ENCODE measurements around the gene URB1. TPM values are rescaled to one million over a fixed set of nuclear protein-coding genes. Genes with fewer than 3 reads are reported as not detected.

The URB1 gene
- total and polyA plus RNA-seq, 12 donors, result 4.0 to 17.7 (median 12.6) TPM

DNA sequence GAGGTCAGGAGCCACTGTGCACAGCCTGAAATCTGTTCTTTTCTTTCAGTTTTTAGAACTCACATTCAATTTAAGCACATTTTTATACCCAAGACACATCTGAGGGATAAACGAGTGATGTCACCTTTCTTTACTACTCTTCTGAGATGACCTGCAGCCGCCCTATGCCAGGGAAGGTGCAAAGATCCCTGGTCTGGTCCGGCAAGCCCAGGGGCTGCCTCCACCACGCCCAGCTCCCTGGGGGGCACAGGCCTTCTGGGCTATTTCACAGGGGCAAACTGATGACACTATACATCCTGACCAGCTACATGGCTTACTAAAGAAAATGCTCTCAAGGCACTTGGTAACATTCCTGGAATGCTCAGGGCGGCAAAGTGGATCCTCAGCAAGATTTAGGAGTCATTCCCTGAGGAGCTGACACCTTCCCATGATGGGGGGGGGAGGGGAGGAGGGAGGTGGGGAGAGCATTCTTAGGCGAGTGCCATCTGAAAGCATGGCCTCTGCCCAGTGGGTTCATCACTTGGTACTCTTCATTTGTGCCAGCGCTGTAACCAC lies 82.8 kb downstream of the URB1 start:
- Histone ChIP-seq H3K27ac (no peak overlapping the region), H3K36me3 (peaks cover 0 to 58% (median 14%) of the 10 kb centered on the region in 9 donors), H3K9me3 (no peaks in the 10 kb centered on the region), H3K27me3 (no peaks in the 10 kb centered on the region), H3K4me3 (no peak overlapping the region), H3K4me1 (peaks cover 0 to 19% (median 7%) of the 10 kb centered on the region in 9 donors)
- intact Hi-C loops (cut with DNase I), result loop anchor here in 2 of 10 donors (5.0 kb wide), 2 partner anchors 52 to 152 kb away; no protein-coding TSS in a partner anchor
- ATAC-seq (no peak), DNase-seq (no peak)
- TF ChIP-seq, protein P1, sequence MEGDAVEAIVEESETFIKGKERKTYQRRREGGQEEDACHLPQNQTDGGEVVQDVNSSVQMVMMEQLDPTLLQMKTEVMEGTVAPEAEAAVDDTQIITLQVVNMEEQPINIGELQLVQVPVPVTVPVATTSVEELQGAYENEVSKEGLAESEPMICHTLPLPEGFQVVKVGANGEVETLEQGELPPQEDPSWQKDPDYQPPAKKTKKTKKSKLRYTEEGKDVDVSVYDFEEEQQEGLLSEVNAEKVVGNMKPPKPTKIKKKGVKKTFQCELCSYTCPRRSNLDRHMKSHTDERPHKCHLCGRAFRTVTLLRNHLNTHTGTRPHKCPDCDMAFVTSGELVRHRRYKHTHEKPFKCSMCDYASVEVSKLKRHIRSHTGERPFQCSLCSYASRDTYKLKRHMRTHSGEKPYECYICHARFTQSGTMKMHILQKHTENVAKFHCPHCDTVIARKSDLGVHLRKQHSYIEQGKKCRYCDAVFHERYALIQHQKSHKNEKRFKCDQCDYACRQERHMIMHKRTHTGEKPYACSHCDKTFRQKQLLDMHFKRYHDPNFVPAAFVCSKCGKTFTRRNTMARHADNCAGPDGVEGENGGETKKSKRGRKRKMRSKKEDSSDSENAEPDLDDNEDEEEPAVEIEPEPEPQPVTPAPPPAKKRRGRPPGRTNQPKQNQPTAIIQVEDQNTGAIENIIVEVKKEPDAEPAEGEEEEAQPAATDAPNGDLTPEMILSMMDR (IDR thresholded peaks at IDR 0.05), result no peak
- WGBS, 2 donors, result 89 to 94% methylated on average over 7 of the region's 7 CpGs

DNA sequence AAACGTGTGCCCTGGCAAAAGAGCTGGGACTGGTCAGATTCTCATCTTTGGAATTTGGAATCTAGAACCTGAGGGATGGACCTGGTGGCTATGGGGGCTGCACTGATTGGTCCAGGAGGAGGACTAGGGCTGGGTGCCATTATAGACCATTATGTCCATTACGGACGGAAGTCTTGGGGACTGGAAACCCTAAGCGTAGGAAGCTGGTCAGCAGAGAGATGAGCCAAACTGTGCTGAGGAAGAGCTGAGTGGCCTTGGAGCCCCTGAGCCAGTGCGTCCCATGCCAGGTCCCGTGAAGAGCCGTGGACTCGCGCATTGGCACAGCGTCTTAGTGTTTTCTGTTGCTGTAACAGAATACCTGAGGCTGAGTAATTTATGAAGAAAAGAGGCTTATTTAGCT lies 84.1 kb downstream of the URB1 start:
- Histone ChIP-seq H3K4me3 (no peak overlapping the region), H3K4me1 (peaks cover 0 to 19% (median 7%) of the 10 kb centered on the region in 9 donors), H3K9me3 (no peaks in the 10 kb centered on the region), H3K27ac (no peak overlapping the region), H3K27me3 (no peaks in the 10 kb centered on the region), H3K36me3 (peaks cover 0 to 45% (median 6%) of the 10 kb centered on the region in 9 donors)
- ATAC-seq (no peak), DNase-seq (no peak)
- WGBS, 2 donors, result 95 to 97% methylated on average over 10 of the region's 10 CpGs
- TF ChIP-seq, protein P1 (IDR thresholded peaks at IDR 0.05), result no peak
- intact Hi-C loops (cut with DNase I), result loop anchor here in 1 of 10 donors (5.0 kb wide), 1 partner anchor 154 kb away; no protein-coding TSS in a partner anchor

DNA sequence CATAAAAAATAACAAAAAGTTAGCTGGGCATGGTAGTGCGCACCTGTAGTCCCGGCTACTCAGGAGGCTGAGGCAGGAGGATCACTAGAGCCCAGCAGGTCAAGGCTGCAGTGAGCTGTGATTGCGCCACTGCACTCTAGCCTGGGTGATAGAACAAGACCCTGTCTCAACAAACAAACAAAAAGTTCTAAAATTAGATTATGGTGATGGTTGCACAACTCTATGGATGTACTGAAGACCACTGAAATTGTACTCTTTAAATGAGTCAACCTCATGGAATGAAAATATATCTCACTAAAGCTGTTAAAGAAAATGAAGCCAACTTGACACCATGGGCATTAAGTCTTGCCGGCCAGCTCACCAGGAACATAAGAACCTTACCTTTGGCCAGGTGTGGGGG lies 85.1 kb downstream of the URB1 start:
- ATAC-seq (no peak), DNase-seq (no peak)
- H3K36me3 ChIP-seq, result peaks cover 0 to 35% (median 0%) of the 10 kb centered on the region in 9 donors
- H3K4me3 ChIP-seq, result no peak overlapping the region
- TF ChIP-seq, protein P1 (IDR thresholded peaks at IDR 0.05), result no peak
- peaks cover 0 to 14% (median 2%) of the 10 kb centered on the region in 9 donors for H3K4me1 ChIP-seq
- H3K27me3 ChIP-seq, result no peaks in the 10 kb centered on the region
- intact Hi-C loops (cut with DNase I), result loop anchor here in 1 of 10 donors (5.0 kb wide), 1 partner anchor 155 kb away; no protein-coding TSS in a partner anchor
- H3K27ac ChIP-seq, result no peak overlapping the region
- 99% methylated on average over 4 of the region's 4 CpGs for WGBS, 2 donors
- H3K9me3 ChIP-seq, result no peaks in the 10 kb centered on the region

DNA sequence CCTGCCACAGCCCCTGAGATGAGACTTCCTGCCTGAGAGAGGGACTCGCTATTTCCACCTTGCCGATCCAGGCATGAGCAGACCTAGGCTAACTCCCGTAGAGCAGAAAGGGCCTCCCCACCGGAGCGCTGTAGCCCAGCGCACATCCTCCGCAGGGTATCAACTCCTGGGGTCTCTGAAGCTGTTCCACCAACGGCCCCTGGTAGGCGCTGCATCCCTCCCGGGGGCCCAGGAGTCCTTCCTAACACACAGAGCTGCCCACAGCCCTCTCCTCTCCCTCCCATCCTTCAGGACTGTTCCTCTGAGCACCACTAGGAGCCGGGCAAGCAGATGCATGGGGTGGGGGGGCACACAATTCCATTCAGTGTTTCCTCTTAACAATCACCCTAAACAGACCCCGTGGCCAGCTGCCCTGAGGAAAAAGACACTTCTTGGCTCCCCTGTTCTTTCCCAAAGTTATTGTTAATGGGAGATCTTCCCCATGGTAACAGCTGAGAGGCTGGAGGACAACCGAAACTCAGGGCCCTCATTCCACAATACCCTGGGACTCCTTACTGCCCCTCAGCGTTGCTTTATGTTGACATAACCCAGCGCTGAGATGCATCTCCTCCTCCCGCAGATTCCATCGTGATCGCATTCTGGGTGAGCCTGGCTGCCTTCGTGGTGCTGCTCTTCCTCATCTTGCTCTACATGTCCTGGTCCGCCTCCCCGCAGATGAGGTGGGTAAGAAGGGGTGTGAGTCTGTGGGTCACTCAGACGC lies 86.6 kb downstream of the URB1 start:
- Histone ChIP-seq H3K36me3 (peaks cover 0 to 25% (median 0%) of the 10 kb centered on the region in 9 donors), H3K4me1 (peaks cover 0 to 7% (median 0%) of the 10 kb centered on the region in 9 donors), H3K27ac (peak overlapping the region in 1 of 10 donors; percentile 4), H3K4me3 (peak overlapping the region in 1 of 10 donors; percentile 11), H3K9me3 (no peaks in the 10 kb centered on the region), H3K27me3 (no peaks in the 10 kb centered on the region)
- ATAC-seq (peak in 7 of 8 donors; percentile 40 to 73 (median 53)), DNase-seq (peak in 1 of 2 donors; percentile 35)
- WGBS, 2 donors, result 48 to 51% methylated on average over 22 of the region's 22 CpGs
- TF ChIP-seq, protein P1 (IDR thresholded peaks at IDR 0.05), result peak in 6 of 9 donors; percentile 33 to 62 (median 38)
- intact Hi-C loops (cut with DNase I), result loop anchor here in 1 of 10 donors (5.0 kb wide), 1 partner anchor 156 kb away; no protein-coding TSS in a partner anchor
